Activated CD4-positive, alpha-beta T cell treated with anti-CD3 and anti-CD28 coated beads, Interleukin-2, amount 50 U/mL, for 24 hours (primary cell): ENCODE data around the gene BZW1.

Experiments used
- DNase-seq, 2 donors: peaks; one replicate each; pipeline ENCODE4 v3.0.0-alpha.2; 2020; ENCODE audit warnings: low read depth in 1 of 2, low spot score in 1 of 2

BZW1 gene

GRCh38 chr2:200873560-200873959 is 61.9 kb downstream of the BZW1 start:
- no peak for DNase-seq
